Measurements from ENCODE around the gene CPM. TPM values are rescaled to one million over a fixed set of nuclear protein-coding genes. Genes with fewer than 3 reads are reported as not detected.

Gene CPM
- total RNA-seq, 1 experiment from 2014 or later = 3.1 TPM

- H3K4me2 ChIP-seq (ENCODE audit: low read length) = no peak overlapping the region
- no TSS peak for BruUV-seq (replicated peaks)
- H3K9ac ChIP-seq (ENCODE audit: low read length) = no peak overlapping the region
- no peaks in the 10 kb centered on the region for H4K20me1 ChIP-seq (ENCODE audit: low read length)
- peaks cover 15% of the 10 kb centered on the region for H3K4me1 ChIP-seq (ENCODE audit: insufficient read depth, low read length)
- H3K27me3 ChIP-seq (ENCODE audit: low read length) = no peaks in the 10 kb centered on the region
- POLR2A ChIA-PET (ENCODE audit: unreplicated experiment) = no interaction called here
- H3K9me3 ChIP-seq (ENCODE audit: low read length) = no peaks in the 10 kb centered on the region
- no peaks in the 10 kb centered on the region for H3K79me2 ChIP-seq (ENCODE audit: low read length)
- CTCF ChIA-PET = no interaction called here
- DNase-seq = no peak
- TF ChIP-seq EZH2 (IDR thresholded peaks at IDR 0.05; ENCODE audit: low read length, unreplicated experiment) (no peak), EZH2phosphoT487 (IDR thresholded peaks at IDR 0.05; ENCODE audit: borderline replicate concordance, low read length) (no peak), CTCF (conservative IDR thresholded peaks at IDR 0.05; ENCODE audit: low read depth, low read length) (no peak)
- no peaks in the 10 kb centered on the region for H3F3A ChIP-seq (ENCODE audit: low read length, unreplicated experiment)
- intact Hi-C loops (cut with micrococcal nuclease) = no loop called here
- no peaks in the 10 kb centered on the region for H3K36me3 ChIP-seq (ENCODE audit: low read depth, low read length)
- no peaks in the 10 kb centered on the region for H3K9me2 ChIP-seq (replicated peaks; ENCODE audit: low read length)
- H3K4me3 ChIP-seq (ENCODE audit: low read length) = no peak overlapping the region
- ATAC-seq = no peak
- H3K27ac ChIP-seq (ENCODE audit: low read length) = no peak overlapping the region
- no peak overlapping the region for H2AFZ ChIP-seq (ENCODE audit: low read length)
These were observed 39.6 kb upstream of the CPM start for GRCh38 chr12:68972595-68972994.

GRCh38 chr12:68971404-68971803, 38.4 kb upstream of the CPM start:
- no peaks in the 10 kb centered on the region for H3K79me2 ChIP-seq (ENCODE audit: low read length)
- TF ChIP-seq EZH2 (IDR thresholded peaks at IDR 0.05; ENCODE audit: low read length, unreplicated experiment) = no peak
- TF ChIP-seq CTCF (conservative IDR thresholded peaks at IDR 0.05; ENCODE audit: low read depth, low read length) = no peak
- TF ChIP-seq EZH2phosphoT487 (IDR thresholded peaks at IDR 0.05; ENCODE audit: borderline replicate concordance, low read length) = no peak
- H3K4me1 ChIP-seq (ENCODE audit: insufficient read depth, low read length) = peaks cover 15% of the 10 kb centered on the region
- no peaks in the 10 kb centered on the region for H3K9me3 ChIP-seq (ENCODE audit: low read length)
- DNase-seq (peak; percentile 67), ATAC-seq (peak; percentile 45)
- H3K27ac ChIP-seq (ENCODE audit: low read length) = no peak overlapping the region
- CTCF ChIA-PET = no interaction called here
- H4K20me1 ChIP-seq (ENCODE audit: low read length) = no peaks in the 10 kb centered on the region
- intact Hi-C loops (cut with micrococcal nuclease) = no loop called here
- BruUV-seq (replicated peaks) = no TSS peak
- no peaks in the 10 kb centered on the region for H3K9me2 ChIP-seq (replicated peaks; ENCODE audit: low read length)
- H3K4me2 ChIP-seq (ENCODE audit: low read length) = peak overlapping the region; percentile 7; the same call in 1 of the 2 replicates
- no peaks in the 10 kb centered on the region for H3K36me3 ChIP-seq (ENCODE audit: low read depth, low read length)
- no peak overlapping the region for H2AFZ ChIP-seq (ENCODE audit: low read length)
- H3K4me3 ChIP-seq (ENCODE audit: low read length) = no peak overlapping the region
- POLR2A ChIA-PET (ENCODE audit: unreplicated experiment) = no interaction called here
- H3K27me3 ChIP-seq (ENCODE audit: low read length) = no peaks in the 10 kb centered on the region
- no peaks in the 10 kb centered on the region for H3F3A ChIP-seq (ENCODE audit: low read length, unreplicated experiment)
- H3K9ac ChIP-seq (ENCODE audit: low read length) = no peak overlapping the region

- ATAC-seq = no peak
- Histone ChIP-seq H3K79me2 (ENCODE audit: low read length) (no peaks in the 10 kb centered on the region), H3K4me2 (ENCODE audit: low read length) (peak overlapping the region; percentile 7; the same call in 1 of the 2 replicates), H2AFZ (ENCODE audit: low read length) (no peak overlapping the region), H3K9me2 (replicated peaks; ENCODE audit: low read length) (no peaks in the 10 kb centered on the region), H3K9me3 (ENCODE audit: low read length) (no peaks in the 10 kb centered on the region), H3F3A (ENCODE audit: low read length, unreplicated experiment) (no peaks in the 10 kb centered on the region), H3K4me3 (ENCODE audit: low read length) (no peak overlapping the region), H3K36me3 (ENCODE audit: low read depth, low read length) (no peaks in the 10 kb centered on the region), H3K27me3 (ENCODE audit: low read length) (no peaks in the 10 kb centered on the region), H3K27ac (ENCODE audit: low read length) (no peak overlapping the region), H4K20me1 (ENCODE audit: low read length) (no peaks in the 10 kb centered on the region), H3K9ac (ENCODE audit: low read length) (no peak overlapping the region), H3K4me1 (ENCODE audit: insufficient read depth, low read length) (peaks cover 15% of the 10 kb centered on the region)
- TF ChIP-seq CTCF (conservative IDR thresholded peaks at IDR 0.05; ENCODE audit: low read depth, low read length) = no peak
- TF ChIP-seq EZH2 (IDR thresholded peaks at IDR 0.05; ENCODE audit: low read length, unreplicated experiment) = no peak
- no peak for TF ChIP-seq EZH2phosphoT487 (IDR thresholded peaks at IDR 0.05; ENCODE audit: borderline replicate concordance, low read length)
- no TSS peak for BruUV-seq (replicated peaks)
- ChIA-PET POLR2A (ENCODE audit: unreplicated experiment) (no interaction called here), CTCF (interaction anchor here (0.6 kb wide), 1 partner anchor 74 kb away, joined by 5 read pairs; no protein-coding TSS in a partner anchor)
- intact Hi-C loops (cut with micrococcal nuclease) = no loop called here
- peak; percentile 31 for DNase-seq
These were observed 38.0 kb upstream of the CPM start for GRCh38 chr12:68970951-68971350.
